T-helper 22 cell (primary cell): Measurements from ENCODE around the gene NKX6-2.

Experiments
- DNase-seq: peaks from one replicate; pipeline ENCODE4 v3.0.0-alpha.2; 2020; ENCODE audit warnings: low read depth

NKX6-2 gene

DNA sequence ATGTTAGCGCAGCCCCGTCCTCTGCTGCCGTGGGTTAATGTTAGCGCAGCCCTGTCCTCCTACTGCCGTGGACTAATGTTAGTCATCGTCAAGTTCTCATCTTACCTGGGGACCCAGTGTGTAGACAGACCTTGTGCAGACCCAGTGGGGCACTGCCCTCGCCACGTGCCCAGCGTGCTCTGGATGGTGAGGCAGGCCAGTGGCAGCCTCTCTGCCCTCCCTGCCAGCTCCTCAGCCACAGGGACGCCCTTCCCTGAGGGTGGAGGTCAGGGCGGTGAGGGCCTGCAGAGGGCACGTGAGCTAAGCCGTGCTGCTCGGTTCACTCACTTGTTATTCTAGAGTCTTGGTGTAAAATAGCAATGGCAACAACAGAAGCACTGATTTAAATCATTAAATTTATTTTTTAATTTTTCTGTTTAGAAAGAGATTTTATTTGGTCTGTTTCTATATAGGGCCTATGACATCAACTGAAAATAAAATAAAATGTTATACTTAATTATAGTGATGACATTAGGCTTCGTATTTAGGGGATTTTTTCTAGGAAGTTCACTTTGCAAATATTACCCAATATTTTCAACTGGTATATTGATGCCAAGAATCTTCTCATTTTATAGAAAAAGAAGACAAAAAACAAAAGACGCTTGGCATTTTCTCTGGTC lies 48.4 kb downstream of the NKX6-2 start:
- no peak for DNase-seq

DNA sequence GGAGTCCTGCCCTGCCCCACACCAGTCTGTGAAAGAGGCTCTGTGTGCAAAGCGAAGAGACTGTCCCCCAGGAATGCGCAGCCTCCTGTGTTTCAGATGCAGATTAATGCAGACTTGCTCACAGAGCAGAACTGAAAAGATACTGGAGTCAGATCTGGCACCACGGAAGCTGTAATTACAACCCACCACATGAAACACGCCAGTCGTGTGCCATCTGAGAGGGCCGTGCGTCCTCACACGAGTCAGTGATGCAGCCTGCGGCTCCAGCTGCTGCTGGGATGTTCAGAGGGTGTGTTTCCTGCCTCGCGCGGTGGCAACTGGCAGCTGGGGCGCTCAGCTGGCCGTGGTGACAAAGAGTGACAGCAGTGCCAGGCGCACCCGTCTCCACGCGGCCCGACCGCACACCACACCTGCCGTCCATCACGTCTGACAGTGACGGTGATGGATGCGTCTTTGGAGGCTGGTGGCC lies 50.0 kb downstream of the NKX6-2 start:
- no peak for DNase-seq

GRCh38 chr10:132735341-132735775 lies 50.6 kb downstream of the NKX6-2 start:
- DNase-seq, result no peak

DNA sequence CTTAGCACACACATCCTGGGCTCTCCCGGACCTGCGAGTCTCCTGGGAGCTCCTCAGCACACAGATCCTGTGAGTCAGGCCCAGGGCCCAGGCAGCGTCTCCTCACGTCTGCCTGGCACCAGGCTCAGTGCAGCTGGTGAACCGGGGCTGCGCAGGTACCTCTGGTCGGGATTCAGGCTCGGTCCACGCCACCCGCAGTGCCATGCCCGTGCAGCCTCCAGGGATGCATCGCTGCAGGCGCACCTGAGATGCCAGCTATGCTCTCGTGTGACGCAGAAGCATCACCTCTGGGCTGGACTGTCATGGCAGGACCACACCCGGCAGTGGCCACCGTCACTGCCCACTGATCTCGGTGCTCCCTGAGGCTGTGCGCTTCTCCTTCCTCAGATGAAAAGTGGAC lies 52.0 kb downstream of the NKX6-2 start:
- no peak for DNase-seq
